MM.1S (cell line): ENCODE results near the gene TMEM59L.

Experiments used
- EZH2 ChIP-seq: fragments of 300-600 bp; sonication (generic); optimal IDR thresholded peaks from 2 replicates; pipeline ENCODE3; 2017; ENCODE audit warnings: low read depth, mild to moderate bottlenecking, antibody characterized with exemption, low read length, mixed read lengths
- TF ChIP-seq, protein P1 (sequence below): fragments of 300-600 bp; sonication (generic); IDR thresholded peaks from 2 replicates; pipeline ENCODE4 v1.5.1; 2016; ENCODE audit warnings: antibody characterized with exemption, low read length, mixed read lengths

GRCh38 chr19:18597809-18598660 is 14.6 kb upstream of the TMEM59L start:
- TF ChIP-seq, protein P1, sequence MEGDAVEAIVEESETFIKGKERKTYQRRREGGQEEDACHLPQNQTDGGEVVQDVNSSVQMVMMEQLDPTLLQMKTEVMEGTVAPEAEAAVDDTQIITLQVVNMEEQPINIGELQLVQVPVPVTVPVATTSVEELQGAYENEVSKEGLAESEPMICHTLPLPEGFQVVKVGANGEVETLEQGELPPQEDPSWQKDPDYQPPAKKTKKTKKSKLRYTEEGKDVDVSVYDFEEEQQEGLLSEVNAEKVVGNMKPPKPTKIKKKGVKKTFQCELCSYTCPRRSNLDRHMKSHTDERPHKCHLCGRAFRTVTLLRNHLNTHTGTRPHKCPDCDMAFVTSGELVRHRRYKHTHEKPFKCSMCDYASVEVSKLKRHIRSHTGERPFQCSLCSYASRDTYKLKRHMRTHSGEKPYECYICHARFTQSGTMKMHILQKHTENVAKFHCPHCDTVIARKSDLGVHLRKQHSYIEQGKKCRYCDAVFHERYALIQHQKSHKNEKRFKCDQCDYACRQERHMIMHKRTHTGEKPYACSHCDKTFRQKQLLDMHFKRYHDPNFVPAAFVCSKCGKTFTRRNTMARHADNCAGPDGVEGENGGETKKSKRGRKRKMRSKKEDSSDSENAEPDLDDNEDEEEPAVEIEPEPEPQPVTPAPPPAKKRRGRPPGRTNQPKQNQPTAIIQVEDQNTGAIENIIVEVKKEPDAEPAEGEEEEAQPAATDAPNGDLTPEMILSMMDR, result no peak
- TF ChIP-seq EZH2, result no peak
